Colonic mucosa (tissue), 4 donors: Measurements from ENCODE around the gene PI4KA. TPM values are rescaled to one million over a fixed set of nuclear protein-coding genes. Genes with fewer than 3 reads are reported as not detected.

Source experiments
- DNase-seq: peaks from one replicate; pipeline ENCODE4 v3.0.0-alpha.2; 2020
- H3K27ac ChIP-seq: fragments of 200-600 bp; one replicate; pipeline ENCODE4 v1.8.0; 2021
- H3K27me3 ChIP-seq: fragments of 200-600 bp; one replicate; pipeline ENCODE4 v1.8.0; 2021
- H3K36me3 ChIP-seq: fragments of 200-600 bp; one replicate; pipeline ENCODE4 v1.8.0; 2021
- H3K4me1 ChIP-seq: fragments of 200-600 bp; one replicate; pipeline ENCODE4 v1.8.0; 2021; ENCODE audit warnings: mild to moderate bottlenecking
- H3K4me3 ChIP-seq: fragments of 200-600 bp; one replicate; pipeline ENCODE4 v1.8.0; 2021
- H3K9ac ChIP-seq, 2 donors: one replicate each; pipeline ENCODE4 v1.7.0; 2013; ENCODE audit warnings: control low read depth in 2 of 2, low read depth in 2 of 2, low read length in 2 of 2
- H3K9me3 ChIP-seq: fragments of 200-600 bp; one replicate; pipeline ENCODE4 v1.8.0; 2021
- intact Hi-C: fragments of 100-400 bp; cut with DNase I; formaldehyde crosslinking; loops from one replicate; pipeline ENCODE4 v1.14.1; 2022
- total RNA-seq, 2 donors: library from RNA; stranded (reverse); fragmentation: NEBNext Ultra II Directional in 1 of 2; extraction: Animal tissue kit (Norgen Biotek cat#: 25700) in 1 of 2; gene quantifications; one replicate each; pipeline ENCODE4 v1.2.1, GENCODE V29; 2021
- TF ChIP-seq, protein P1 (sequence below): fragments of 200-600 bp; IDR thresholded peaks from one replicate; pipeline ENCODE4 v1.8.0; 2022; ENCODE audit warnings: antibody characterized with exemption, mild to moderate bottlenecking
- donor health status: healthy.
- donor health status: DM: no; HTN: no; CAD: no.
- donor health status: DM: no; HTN: no; CAD: no.

PI4KA gene
- total RNA-seq, 2 donors from 2014 or later: 69.4 to 86.8 TPM

GRCh38 chr22:20810645-20811044 lies 48.0 kb downstream of the PI4KA start:
- DNase-seq: no peak
- intact Hi-C loops: no loop called here
- Histone ChIP-seq H3K27me3 (no peaks in the 10 kb centered on the region), H3K27ac (no peak overlapping the region), H3K9me3 (no peaks in the 10 kb centered on the region), H3K9ac (no peak overlapping the region), H3K4me1 (no peaks in the 10 kb centered on the region), H3K36me3 (no peaks in the 10 kb centered on the region), H3K4me3 (no peak overlapping the region)
- TF ChIP-seq, protein P1, sequence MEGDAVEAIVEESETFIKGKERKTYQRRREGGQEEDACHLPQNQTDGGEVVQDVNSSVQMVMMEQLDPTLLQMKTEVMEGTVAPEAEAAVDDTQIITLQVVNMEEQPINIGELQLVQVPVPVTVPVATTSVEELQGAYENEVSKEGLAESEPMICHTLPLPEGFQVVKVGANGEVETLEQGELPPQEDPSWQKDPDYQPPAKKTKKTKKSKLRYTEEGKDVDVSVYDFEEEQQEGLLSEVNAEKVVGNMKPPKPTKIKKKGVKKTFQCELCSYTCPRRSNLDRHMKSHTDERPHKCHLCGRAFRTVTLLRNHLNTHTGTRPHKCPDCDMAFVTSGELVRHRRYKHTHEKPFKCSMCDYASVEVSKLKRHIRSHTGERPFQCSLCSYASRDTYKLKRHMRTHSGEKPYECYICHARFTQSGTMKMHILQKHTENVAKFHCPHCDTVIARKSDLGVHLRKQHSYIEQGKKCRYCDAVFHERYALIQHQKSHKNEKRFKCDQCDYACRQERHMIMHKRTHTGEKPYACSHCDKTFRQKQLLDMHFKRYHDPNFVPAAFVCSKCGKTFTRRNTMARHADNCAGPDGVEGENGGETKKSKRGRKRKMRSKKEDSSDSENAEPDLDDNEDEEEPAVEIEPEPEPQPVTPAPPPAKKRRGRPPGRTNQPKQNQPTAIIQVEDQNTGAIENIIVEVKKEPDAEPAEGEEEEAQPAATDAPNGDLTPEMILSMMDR: no peak

GRCh38 chr22:20809538-20810185 lies 48.9 kb downstream of the PI4KA start:
- Histone ChIP-seq H3K27me3 (no peaks in the 10 kb centered on the region), H3K4me1 (no peaks in the 10 kb centered on the region), H3K4me3 (no peak overlapping the region), H3K9me3 (no peaks in the 10 kb centered on the region), H3K36me3 (peaks cover 5% of the 10 kb centered on the region), H3K27ac (no peak overlapping the region), H3K9ac (no peak overlapping the region)
- TF ChIP-seq, protein P1: no peak
- DNase-seq: no peak
- intact Hi-C loops: no loop called here

DNA sequence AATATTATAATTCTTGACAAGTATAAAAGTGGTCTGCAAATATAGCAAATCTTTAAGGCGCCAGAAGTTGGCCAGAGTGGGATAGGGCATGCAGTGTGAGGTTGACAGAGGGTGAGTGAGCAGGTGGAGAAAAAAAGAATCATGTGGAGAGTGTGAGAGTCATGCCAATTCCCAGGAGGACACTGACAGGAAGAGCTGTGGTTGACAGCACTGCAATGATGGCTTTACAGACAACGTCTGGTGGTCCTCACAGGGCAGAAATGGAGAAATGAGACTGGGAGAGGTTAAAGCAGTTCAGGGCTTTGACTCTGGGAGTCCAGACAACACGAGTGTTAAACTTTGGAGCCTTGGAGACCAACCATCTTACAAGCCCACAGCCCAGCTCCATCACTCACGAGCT lies 49.8 kb downstream of the PI4KA start:
- no peak for DNase-seq
- Histone ChIP-seq H3K9me3 (no peaks in the 10 kb centered on the region), H3K27ac (no peak overlapping the region), H3K9ac (no peak overlapping the region), H3K4me1 (no peaks in the 10 kb centered on the region), H3K36me3 (peaks cover 13% of the 10 kb centered on the region), H3K4me3 (no peak overlapping the region), H3K27me3 (no peaks in the 10 kb centered on the region)
- TF ChIP-seq, protein P1: no peak
- intact Hi-C loops: no loop called here

GRCh38 chr22:20807315-20807752 lies 51.3 kb downstream of the PI4KA start:
- Histone ChIP-seq H3K9me3 (no peaks in the 10 kb centered on the region), H3K4me1 (no peaks in the 10 kb centered on the region), H3K9ac (no peak overlapping the region), H3K36me3 (peaks cover 23% of the 10 kb centered on the region), H3K27me3 (no peaks in the 10 kb centered on the region), H3K27ac (no peak overlapping the region), H3K4me3 (no peak overlapping the region)
- TF ChIP-seq, protein P1: no peak
- DNase-seq: no peak
- intact Hi-C loops: no loop called here

DNA sequence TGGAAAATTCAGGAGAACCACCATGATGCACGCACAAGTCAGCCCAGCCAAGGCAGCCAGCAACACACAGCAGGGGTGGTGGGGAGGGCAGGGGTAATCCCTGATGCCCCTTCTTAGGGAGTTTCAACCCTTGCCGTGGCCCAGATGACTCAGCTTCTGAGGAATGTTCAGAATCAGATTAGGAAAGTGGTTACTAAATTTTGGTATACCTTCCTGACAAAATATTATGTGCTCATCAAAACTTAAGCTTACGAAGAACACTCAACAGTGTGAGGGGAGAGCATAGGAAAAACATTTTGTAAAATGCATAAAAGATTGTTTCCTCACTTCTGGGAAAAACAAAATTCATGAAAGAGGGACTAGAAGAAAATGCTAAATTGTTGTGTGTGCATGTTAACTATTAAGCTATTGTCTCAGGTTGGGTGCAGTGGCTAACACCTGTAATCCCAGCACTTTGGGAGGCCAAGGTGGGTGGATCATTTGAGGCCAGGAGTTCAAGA lies 52.6 kb downstream of the PI4KA start:
- Histone ChIP-seq H3K4me1 (no peaks in the 10 kb centered on the region), H3K4me3 (no peak overlapping the region)

More for the DNA sequence above, 52.6 kb downstream of the PI4KA start:
- Histone ChIP-seq H3K9me3 (no peaks in the 10 kb centered on the region), H3K36me3 (peaks cover 26% of the 10 kb centered on the region), H3K9ac (no peak overlapping the region), H3K27me3 (no peaks in the 10 kb centered on the region), H3K27ac (no peak overlapping the region)
- TF ChIP-seq, protein P1: no peak
- intact Hi-C loops: no loop called here
- DNase-seq: no peak
